Activated CD4-positive, alpha-beta memory T cell treated with anti-CD3 and anti-CD28 coated beads, Interleukin-2, amount 10 ng/mL, durations not matched to agents 7 days and 5 days (primary cell): ENCODE data around the gene MLH3. TPM values are rescaled to one million over a fixed set of nuclear protein-coding genes. Genes with fewer than 3 reads are reported as not detected.
A peak's percentile ranks its signal among the peaks of the same experiment; 100 is the strongest.
"Not testable (repeated sequence)": the region's sequence is repeated elsewhere in the genome, so short reads cannot be mapped to it uniquely, and the experiment has no call there.

Experiments
- CTCF ChIA-PET: fragments of 350-600 bp; sonication (Branson Sonifier 250); formaldehyde crosslinking; loops from one replicate; lab custom pipeline; 2021; ENCODE audit warnings: antibody characterized with exemption, inconsistent platforms; lab: Charles Lee
- POLR2A ChIA-PET: fragments of 350-600 bp; sonication (Branson Sonifier 250); formaldehyde crosslinking; loops from one replicate; lab custom pipeline; 2021; ENCODE audit warnings: antibody characterized with exemption; lab: Charles Lee
- DNase-seq: peaks from one replicate; pipeline ENCODE4 v3.0.0-alpha.2; 2020
- H3K27ac Mint-ChIP-seq: one replicate; pipeline ENCODE4 v1.8.0; 2021; ENCODE audit warnings: mild to moderate bottlenecking, mixed read lengths
- H3K27me3 Mint-ChIP-seq: one replicate; pipeline ENCODE4 v1.8.0; 2021; ENCODE audit warnings: mixed read lengths
- H3K36me3 Mint-ChIP-seq: one replicate; pipeline ENCODE4 v1.8.0; 2021; ENCODE audit warnings: low read depth, mixed read lengths
- H3K4me1 Mint-ChIP-seq: one replicate; pipeline ENCODE4 v1.8.0; 2021; ENCODE audit warnings: mixed read lengths
- H3K4me3 Mint-ChIP-seq: one replicate; pipeline ENCODE4 v1.8.0; 2021; ENCODE audit warnings: mild to moderate bottlenecking, mixed read lengths
- H3K9me3 Mint-ChIP-seq: one replicate; pipeline ENCODE4 v1.8.0; 2021; ENCODE audit warnings: mixed read lengths
- total RNA-seq, 2 experiments: library from RNA; stranded (reverse); gene quantifications; one replicate each; pipeline ENCODE4 v1.2.3, GENCODE V29; 2021

MLH3 gene
- total RNA-seq, 2 experiments from 2014 or later: 16.0 to 16.6 TPM

GRCh38 chr14:75002392-75003249 lies 48.6 kb downstream of the MLH3 start, which contains the start of gene EIF2B2:
Gene EIF2B2, plus strand, starts transcription at chr14:75002921. Its CDS starts 70 bp downstream, at chr14:75002991.
- Mint-ChIP-seq H3K27me3 (peaks cover 3% of the 10 kb centered on the region), H3K36me3 (peaks cover 55% of the 10 kb centered on the region), H3K9me3 (peaks cover 4% of the 10 kb centered on the region), H3K4me1 (peaks cover 47% of the 10 kb centered on the region), H3K27ac (peak within 1 kb of the TSS; percentile 84), H3K4me3 (peak within 1 kb of the TSS; percentile 92)
- DNase-seq: peak; percentile 99
- POLR2A ChIA-PET: interaction anchor here (0.6 to 3.0 kb wide), 26 partner anchors 8 to 540 kb away, joined by 3 to 22 read pairs (median 4); partner anchors contain the start of genes ACYP1, NEK9, PROX2 and RPS6KL1
- CTCF ChIA-PET: interaction anchor here (1.1 to 2.4 kb wide), 10 partner anchors 11 to 142 kb away, joined by 3 to 12 read pairs (median 4); partner anchors contain the start of gene ACYP1

GRCh38 chr14:75001899-75002298 lies 49.4 kb downstream of the MLH3 start:
- ChIA-PET POLR2A (interaction anchor here (1.1 to 3.0 kb wide), 7 partner anchors 9 to 109 kb away, joined by 3 to 20 read pairs (median 4); partner anchors contain the start of gene ACYP1), CTCF (interaction anchor here (1.1 to 2.4 kb wide), 3 partner anchors 49 to 95 kb away, joined by 3 to 7 read pairs (median 4); partner anchors contain the start of gene ACYP1)
- no peak for DNase-seq
- Mint-ChIP-seq H3K27me3 (peaks cover 3% of the 10 kb centered on the region), H3K4me1 (peaks cover 42% of the 10 kb centered on the region), H3K27ac (peak overlapping the region; percentile 84), H3K4me3 (peak overlapping the region; percentile 92), H3K36me3 (peaks cover 49% of the 10 kb centered on the region), H3K9me3 (peaks cover 4% of the 10 kb centered on the region)

GRCh38 chr14:75001261-75001660 lies 50.0 kb downstream of the MLH3 start:
- no peak overlapping the region for H3K4me3 Mint-ChIP-seq
- CTCF ChIA-PET: no interaction called here
- H3K27ac Mint-ChIP-seq: no peak overlapping the region
- no peak for DNase-seq
- POLR2A ChIA-PET: interaction anchor here (2.6 kb wide), 1 partner anchor 10 kb away, joined by 8 read pairs; no protein-coding TSS in a partner anchor
- H3K9me3 Mint-ChIP-seq: peaks cover 4% of the 10 kb centered on the region
- peaks cover 3% of the 10 kb centered on the region for H3K27me3 Mint-ChIP-seq
- H3K36me3 Mint-ChIP-seq: peaks cover 43% of the 10 kb centered on the region
- peaks cover 35% of the 10 kb centered on the region for H3K4me1 Mint-ChIP-seq

- H3K27ac Mint-ChIP-seq, POLR2A ChIA-PET, H3K9me3 Mint-ChIP-seq, H3K4me1 Mint-ChIP-seq, H3K36me3 Mint-ChIP-seq, H3K4me3 Mint-ChIP-seq, DNase-seq, CTCF ChIA-PET, H3K27me3 Mint-ChIP-seq: not testable (repeated sequence)
Measured at GRCh38 chr14:74995781-74996180, 55.5 kb downstream of the MLH3 start.

- POLR2A ChIA-PET, CTCF ChIA-PET, H3K4me3 Mint-ChIP-seq, H3K27ac Mint-ChIP-seq, H3K27me3 Mint-ChIP-seq, DNase-seq, H3K36me3 Mint-ChIP-seq, H3K9me3 Mint-ChIP-seq, H3K4me1 Mint-ChIP-seq: not testable (repeated sequence)
Measured at GRCh38 chr14:74994182-74994581, 57.1 kb downstream of the MLH3 start.

GRCh38 chr14:74988993-74989392 lies 62.3 kb downstream of the MLH3 start:
- Mint-ChIP-seq H3K4me3 (no peak overlapping the region), H3K4me1 (no peaks in the 10 kb centered on the region), H3K36me3 (no peaks in the 10 kb centered on the region), H3K27ac (no peak overlapping the region), H3K9me3 (no peaks in the 10 kb centered on the region), H3K27me3 (peaks cover 4% of the 10 kb centered on the region)
- ChIA-PET CTCF (no interaction called here), POLR2A (no interaction called here)
- no peak for DNase-seq

- H3K27me3 Mint-ChIP-seq: peaks cover 4% of the 10 kb centered on the region
- no peaks in the 10 kb centered on the region for H3K9me3 Mint-ChIP-seq
- no peak overlapping the region for H3K27ac Mint-ChIP-seq
- no peaks in the 10 kb centered on the region for H3K4me1 Mint-ChIP-seq
- H3K4me3 Mint-ChIP-seq: no peak overlapping the region
- no peak for DNase-seq
- ChIA-PET POLR2A (interaction anchor here (0.9 kb wide), 2 partner anchors 14 to 16 kb away, joined by 3 to 5 read pairs; partner anchors contain the start of gene EIF2B2), CTCF (no interaction called here)
- no peaks in the 10 kb centered on the region for H3K36me3 Mint-ChIP-seq
Measured at GRCh38 chr14:74988131-74988530, 63.1 kb downstream of the MLH3 start.

GRCh38 chr14:74985806-74986205 lies 65.5 kb downstream of the MLH3 start:
- Mint-ChIP-seq H3K9me3 (no peaks in the 10 kb centered on the region), H3K27ac (no peak overlapping the region), H3K4me3 (no peak overlapping the region), H3K36me3 (no peaks in the 10 kb centered on the region), H3K4me1 (no peaks in the 10 kb centered on the region), H3K27me3 (peaks cover 4% of the 10 kb centered on the region)
- POLR2A ChIA-PET: no interaction called here
- CTCF ChIA-PET: no interaction called here
- no peak for DNase-seq

GRCh38 chr14:74985028-74985310 lies 66.3 kb downstream of the MLH3 start:
- no peak overlapping the region for H3K4me3 Mint-ChIP-seq
- ChIA-PET POLR2A (no interaction called here), CTCF (no interaction called here)
- no peaks in the 10 kb centered on the region for H3K9me3 Mint-ChIP-seq
- H3K27me3 Mint-ChIP-seq: peaks cover 1% of the 10 kb centered on the region
- H3K27ac Mint-ChIP-seq: no peak overlapping the region
- no peak for DNase-seq
- H3K36me3 Mint-ChIP-seq: no peaks in the 10 kb centered on the region
- H3K4me1 Mint-ChIP-seq: no peaks in the 10 kb centered on the region

GRCh38 chr14:74984236-74985027 lies 66.8 kb downstream of the MLH3 start:
- no peak overlapping the region for H3K27ac Mint-ChIP-seq
- no peak for DNase-seq
- H3K4me1 Mint-ChIP-seq: no peaks in the 10 kb centered on the region
- peaks cover 1% of the 10 kb centered on the region for H3K27me3 Mint-ChIP-seq
- ChIA-PET POLR2A (interaction anchor here (0.6 kb wide), 1 partner anchor 86 kb away, joined by 4 read pairs; no protein-coding TSS in a partner anchor), CTCF (no interaction called here)
- H3K9me3 Mint-ChIP-seq: no peaks in the 10 kb centered on the region
- H3K4me3 Mint-ChIP-seq: no peak overlapping the region
- H3K36me3 Mint-ChIP-seq: no peaks in the 10 kb centered on the region

- Mint-ChIP-seq H3K36me3 (no peaks in the 10 kb centered on the region), H3K27me3 (peaks cover 1% of the 10 kb centered on the region), H3K27ac (no peak overlapping the region), H3K4me1 (no peaks in the 10 kb centered on the region), H3K4me3 (no peak overlapping the region), H3K9me3 (no peaks in the 10 kb centered on the region)
- CTCF ChIA-PET: no interaction called here
- DNase-seq: no peak
- POLR2A ChIA-PET: no interaction called here
Measured at GRCh38 chr14:74983343-74983742, 67.9 kb downstream of the MLH3 start.

- Mint-ChIP-seq H3K27ac (no peak overlapping the region), H3K4me1 (no peaks in the 10 kb centered on the region), H3K27me3 (no peaks in the 10 kb centered on the region), H3K4me3 (no peak overlapping the region), H3K36me3 (no peaks in the 10 kb centered on the region), H3K9me3 (no peaks in the 10 kb centered on the region)
- no peak for DNase-seq
- ChIA-PET CTCF (no interaction called here), POLR2A (no interaction called here)
Measured at GRCh38 chr14:74982661-74983060, 68.6 kb downstream of the MLH3 start.

- H3K27ac Mint-ChIP-seq: no peak overlapping the region
- ChIA-PET CTCF (no interaction called here), POLR2A (no interaction called here)
- no peaks in the 10 kb centered on the region for H3K36me3 Mint-ChIP-seq
- H3K4me3 Mint-ChIP-seq: no peak overlapping the region
- H3K9me3 Mint-ChIP-seq: no peaks in the 10 kb centered on the region
- H3K27me3 Mint-ChIP-seq: no peaks in the 10 kb centered on the region
- no peaks in the 10 kb centered on the region for H3K4me1 Mint-ChIP-seq
- no peak for DNase-seq
Measured at GRCh38 chr14:74981833-74982232, 69.4 kb downstream of the MLH3 start.
